Keratinocyte (primary cell): ENCODE results near the gene RANBP10. TPM values are rescaled to one million over a fixed set of nuclear protein-coding genes. Genes with fewer than 3 reads are reported as not detected.

ENCODE experiments used
- DNase-seq: peaks from one replicate; pipeline ENCODE4 v3.0.0-alpha.2; 2011; ENCODE audit warnings: low read depth, missing footprints, low spot score
- FAIRE-seq: peaks from 2 replicates; lab custom pipeline; 2011; peaks lifted over from hg19 to GRCh38; lab: Jason Lieb, UNC
- H2AFZ ChIP-seq: 2 replicates; pipeline ENCODE4 v1.6.0; 2012; ENCODE audit warnings: low read length, control low read depth, inconsistent platforms; ENCODE audit not compliant: control insufficient read depth
- H3K27ac ChIP-seq: 2 replicates; pipeline ENCODE4 v1.5.1; 2011; ENCODE audit warnings: low read length; ENCODE audit not compliant: control insufficient read depth, insufficient read depth
- H3K27me3 ChIP-seq: 3 replicates; pipeline ENCODE4 v1.6.0; 2011; ENCODE audit warnings: low read length; ENCODE audit not compliant: control insufficient read depth, insufficient read depth; ENCODE audit errors: extremely low read depth
- H3K36me3 ChIP-seq, 2 experiments: 2 replicates in 1 of 2; 3 replicates in 1 of 2; pipeline ENCODE4 v1.5.1; 2011; ENCODE audit warnings: low read length in 2 of 2, mild to moderate bottlenecking in 1 of 2; ENCODE audit not compliant: control insufficient read depth in 2 of 2, insufficient read depth in 2 of 2; ENCODE audit errors: extremely low read depth in 1 of 2
- H3K4me1 ChIP-seq: 3 replicates; pipeline ENCODE4 v1.5.1; 2011; ENCODE audit warnings: low read length; ENCODE audit not compliant: control insufficient read depth, insufficient read depth; ENCODE audit errors: extremely low read depth
- H3K4me2 ChIP-seq: 3 replicates; pipeline ENCODE4 v1.6.0; 2011; ENCODE audit warnings: low read depth, low read length; ENCODE audit not compliant: control insufficient read depth, insufficient read depth; ENCODE audit errors: extremely low read depth
- H3K4me3 ChIP-seq, 3 experiments: fragments of 200-600 bp in 1 of 3; sonication (generic) in 1 of 3; 2 replicates in 2 of 3; 3 replicates in 1 of 3; pipeline ENCODE4 v1.5.1; 2011 to 2016; ENCODE audit warnings: low read length in 3 of 3, mild to moderate bottlenecking in 3 of 3, control low read depth in 2 of 3, inconsistent platforms in 1 of 3, low read depth in 1 of 3, mixed read lengths in 1 of 3, mixed run types in 1 of 3, moderate library complexity in 1 of 3; ENCODE audit not compliant: control insufficient read depth in 2 of 3, insufficient read depth in 2 of 3; ENCODE audit errors: extremely low read depth in 1 of 3
- H3K79me2 ChIP-seq: 2 replicates; pipeline ENCODE4 v1.6.0; 2012; ENCODE audit warnings: low read length; ENCODE audit not compliant: control insufficient read depth, insufficient read depth
- H3K9ac ChIP-seq: 3 replicates; pipeline ENCODE4 v1.6.0; 2011; ENCODE audit warnings: low read length; ENCODE audit not compliant: control insufficient read depth, insufficient read depth; ENCODE audit errors: extremely low read depth
- H3K9me1 ChIP-seq: 3 replicates; pipeline ENCODE4 v1.6.0; 2011; ENCODE audit warnings: low read length; ENCODE audit not compliant: control insufficient read depth, insufficient read depth; ENCODE audit errors: extremely low read depth
- H3K9me3 ChIP-seq: 2 replicates; pipeline ENCODE4 v1.5.1; 2012; ENCODE audit warnings: low read depth, low read length; ENCODE audit not compliant: control insufficient read depth
- H4K20me1 ChIP-seq: 3 replicates; pipeline ENCODE4 v1.6.0; 2011; ENCODE audit warnings: low read length; ENCODE audit not compliant: control insufficient read depth, insufficient read depth; ENCODE audit errors: extremely low read depth
- EZH2 ChIP-seq: IDR thresholded peaks from one replicate; pipeline ENCODE4 v1.6.1; 2012; ENCODE audit warnings: inconsistent platforms, mild to moderate bottlenecking, low read length, moderate library complexity
- dilution Hi-C: fragments of 300-500 bp; cut with MboI; formaldehyde crosslinking; loops from one replicate; pipeline ENCODE4 v1.7.0; 2020; ENCODE audit warnings: low sequenced_read_pairs; ENCODE audit not compliant: extremely low pct_ligation_motif_present
- polyA plus RNA-seq, 5 experiments: library from polyadenylated mRNA; depleted of rRNA in 3 of 5; stranded (reverse) in 3 of 5; stranded (forward) in 1 of 5; unstranded in 1 of 5; fragments of >200 nt; gene quantifications; 1 replicate in 1 of 5; 2 replicates in 3 of 5; 3 replicates in 1 of 5; pipeline versions ENCODE4 v1.2.1 to v1.2.3, GENCODE V29; 2011 to 2012; ENCODE audit warnings: missing spikeins in 2 of 5, low read depth in 1 of 5, low replicate concordance in 1 of 5
- TF ChIP-seq, protein P1 (sequence below), 3 experiments: IDR thresholded peaks in 1 of 3; conservative IDR thresholded peaks in 1 of 3; optimal IDR thresholded peaks in 1 of 3; 2 replicates in 2 of 3; 3 replicates in 1 of 3; pipeline versions ENCODE3 to v1.5.1; 2011; ENCODE audit warnings: low read length in 3 of 3, mild to moderate bottlenecking in 3 of 3, moderate library complexity in 2 of 3, control low read depth in 1 of 3, inconsistent platforms in 1 of 3; ENCODE audit not compliant: insufficient read depth in 2 of 3; ENCODE audit errors: extremely low read depth in 1 of 3

Gene RANBP10
- polyA plus RNA-seq, 1 donor (not counting 4 experiments of a cell fraction or from before 2014, with no cell fraction given): 9.5 TPM

DNA sequence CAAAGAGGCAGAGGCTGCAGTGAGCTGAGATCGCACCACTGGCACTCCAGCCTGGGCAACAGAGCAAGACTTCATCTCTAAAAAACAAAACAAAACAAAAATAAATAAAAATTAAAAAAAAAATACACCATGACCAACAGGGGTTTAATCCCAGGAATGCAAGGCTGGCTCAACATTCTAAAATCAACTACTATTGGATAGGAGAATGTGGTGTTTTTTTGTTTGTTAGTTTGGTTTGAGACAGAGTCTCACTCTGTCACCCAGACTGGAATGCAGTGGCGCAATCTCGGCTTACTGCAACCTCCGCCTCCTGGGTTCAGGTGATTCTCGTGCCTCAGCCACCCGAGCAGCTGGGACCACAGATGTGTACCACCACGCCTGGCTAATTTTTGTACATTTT lies 107.1 kb downstream of the RANBP10 start:
- no peak overlapping the region for H2AFZ ChIP-seq
- no peak for TF ChIP-seq EZH2
- TF ChIP-seq, protein P1, sequence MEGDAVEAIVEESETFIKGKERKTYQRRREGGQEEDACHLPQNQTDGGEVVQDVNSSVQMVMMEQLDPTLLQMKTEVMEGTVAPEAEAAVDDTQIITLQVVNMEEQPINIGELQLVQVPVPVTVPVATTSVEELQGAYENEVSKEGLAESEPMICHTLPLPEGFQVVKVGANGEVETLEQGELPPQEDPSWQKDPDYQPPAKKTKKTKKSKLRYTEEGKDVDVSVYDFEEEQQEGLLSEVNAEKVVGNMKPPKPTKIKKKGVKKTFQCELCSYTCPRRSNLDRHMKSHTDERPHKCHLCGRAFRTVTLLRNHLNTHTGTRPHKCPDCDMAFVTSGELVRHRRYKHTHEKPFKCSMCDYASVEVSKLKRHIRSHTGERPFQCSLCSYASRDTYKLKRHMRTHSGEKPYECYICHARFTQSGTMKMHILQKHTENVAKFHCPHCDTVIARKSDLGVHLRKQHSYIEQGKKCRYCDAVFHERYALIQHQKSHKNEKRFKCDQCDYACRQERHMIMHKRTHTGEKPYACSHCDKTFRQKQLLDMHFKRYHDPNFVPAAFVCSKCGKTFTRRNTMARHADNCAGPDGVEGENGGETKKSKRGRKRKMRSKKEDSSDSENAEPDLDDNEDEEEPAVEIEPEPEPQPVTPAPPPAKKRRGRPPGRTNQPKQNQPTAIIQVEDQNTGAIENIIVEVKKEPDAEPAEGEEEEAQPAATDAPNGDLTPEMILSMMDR (optimal IDR thresholded peaks at IDR 0.05 in 1 of 3, IDR thresholded peaks at IDR 0.05 in 1 of 3, conservative IDR thresholded peaks at IDR 0.05 in 1 of 3; ENCODE audit: extremely low read depth in 1 of 3, insufficient read depth in 2 of 3, low read length in 3 of 3): no peak
- peaks cover 3 to 6% of the 10 kb centered on the region in 2 experiments for H3K36me3 ChIP-seq
- peaks cover 40% of the 10 kb centered on the region for H3K79me2 ChIP-seq
- dilution Hi-C loops: no loop called here
- no peak overlapping the region for H3K4me3 ChIP-seq
- no peak overlapping the region for H3K9ac ChIP-seq
- H3K9me3 ChIP-seq: no peaks in the 10 kb centered on the region
- H3K27ac ChIP-seq: no peak overlapping the region
- H3K9me1 ChIP-seq: no peaks in the 10 kb centered on the region
- DNase-seq (no peak), FAIRE-seq (no peak)
- peaks cover 10% of the 10 kb centered on the region for H3K4me1 ChIP-seq
- no peak overlapping the region for H3K4me2 ChIP-seq
- H4K20me1 ChIP-seq: peaks cover 3% of the 10 kb centered on the region
- no peaks in the 10 kb centered on the region for H3K27me3 ChIP-seq

DNA sequence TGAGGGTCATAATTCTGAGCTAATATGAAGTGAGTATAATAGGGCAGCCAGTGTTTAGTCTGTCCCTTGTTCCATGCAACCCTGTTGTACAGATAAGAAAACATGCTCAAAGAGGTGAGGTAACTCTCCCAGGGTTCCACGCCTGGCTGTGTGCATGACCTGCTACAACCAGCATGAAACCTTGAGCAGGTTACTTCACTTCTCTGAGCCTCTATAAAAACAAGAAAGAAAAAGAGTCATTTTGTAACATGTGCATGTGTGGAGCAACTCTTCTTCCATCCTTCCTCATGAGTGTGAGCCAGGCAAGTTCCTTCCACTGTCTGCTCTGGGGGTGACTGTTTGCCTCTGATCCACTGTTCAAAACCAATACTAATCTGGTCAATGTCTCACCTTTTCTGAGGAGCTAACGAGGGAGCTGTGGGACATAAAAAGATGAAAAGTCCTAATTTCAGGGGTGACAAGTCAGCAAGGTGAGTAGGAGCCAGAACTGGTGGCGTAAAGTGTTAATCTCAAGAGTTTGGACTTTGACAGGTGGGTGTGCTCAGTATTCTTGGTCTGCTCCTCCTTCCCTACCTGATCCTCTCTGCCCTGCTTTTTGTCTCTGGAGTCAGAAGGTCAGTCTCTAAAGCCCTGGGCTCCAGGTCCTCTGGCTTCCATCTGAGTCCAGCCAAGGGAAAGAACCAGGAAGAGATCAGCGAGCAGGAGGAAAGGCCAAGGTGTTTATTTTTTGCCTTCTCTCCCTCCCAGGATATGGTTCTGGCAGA lies 108.8 kb downstream of the RANBP10 start:
- FAIRE-seq: no peak
- TF ChIP-seq, protein P1 (optimal IDR thresholded peaks at IDR 0.05 in 1 of 3, IDR thresholded peaks at IDR 0.05 in 1 of 3, conservative IDR thresholded peaks at IDR 0.05 in 1 of 3; ENCODE audit: extremely low read depth in 1 of 3, insufficient read depth in 2 of 3, low read length in 3 of 3): no peak
- TF ChIP-seq EZH2: no peak

More for the DNA sequence above, 108.8 kb downstream of the RANBP10 start:
- Histone ChIP-seq H3K9me1 (no peaks in the 10 kb centered on the region), H2AFZ (no peak overlapping the region), H3K4me1 (peaks cover 10% of the 10 kb centered on the region), H3K4me3 (no peak overlapping the region), H4K20me1 (peaks cover 3% of the 10 kb centered on the region), H3K79me2 (peaks cover 36% of the 10 kb centered on the region), H3K27me3 (no peaks in the 10 kb centered on the region), H3K27ac (no peak overlapping the region), H3K9ac (no peak overlapping the region), H3K9me3 (no peaks in the 10 kb centered on the region), H3K4me2 (no peak overlapping the region), H3K36me3 (peaks cover 3 to 4% of the 10 kb centered on the region in 2 experiments)
- DNase-seq: no peak
- dilution Hi-C loops: no loop called here
